Measurements from ENCODE around the gene ANGPTL4.
"Not testable (repeated sequence)": the region's sequence is repeated elsewhere in the genome, so short reads cannot be mapped to it uniquely, and the experiment has no call there.

Gene ANGPTL4

DNA sequence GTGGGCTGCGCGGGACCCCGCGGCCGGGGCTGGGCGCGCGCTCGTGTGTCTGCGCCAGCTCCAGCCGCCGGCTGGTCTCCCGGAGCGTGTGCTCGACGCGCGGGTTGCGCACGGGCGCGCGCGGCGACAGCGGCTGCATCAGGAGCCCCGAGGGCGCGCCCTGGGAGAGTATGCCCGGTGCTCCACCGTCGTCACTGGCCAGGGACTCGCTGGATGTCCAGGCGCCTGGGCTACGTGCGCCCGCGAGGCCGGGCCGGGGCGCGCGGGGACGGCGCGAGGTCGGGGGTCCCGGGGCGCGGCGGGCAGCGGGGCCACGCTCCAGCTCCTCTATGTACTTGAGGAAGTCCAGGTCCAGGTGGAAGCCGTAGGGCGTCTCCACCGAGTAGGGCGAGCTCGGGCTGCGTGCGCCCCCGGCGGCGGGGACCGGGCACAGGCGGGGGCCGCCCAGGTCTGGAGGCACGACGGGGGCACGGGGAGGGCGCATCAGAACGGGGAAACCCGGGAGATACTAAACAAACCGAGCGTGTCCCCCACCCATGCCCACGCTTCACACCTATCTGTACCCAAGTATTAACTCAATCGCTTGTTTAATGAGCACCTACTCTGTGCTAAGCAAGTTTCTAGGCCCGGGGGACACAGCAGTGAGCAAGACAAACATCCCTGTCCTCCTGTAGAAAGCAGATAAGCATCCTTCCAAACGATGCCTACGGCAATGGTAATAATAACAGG is 28.4 kb upstream of the ANGPTL4 start:
- no peaks in the 10 kb centered on the region for H3K9me3 ChIP-seq (ENCODE audit: insufficient read depth, low read depth, low read length)
- no peak overlapping the region for H3K27ac ChIP-seq (ENCODE audit: low read depth, low read length)
- peaks cover 63% of the 10 kb centered on the region for H3K27me3 ChIP-seq (ENCODE audit: insufficient read depth, low read length)
- WGBS = 6% methylated on average over 79 of the region's 79 CpGs
- H3K36me3 ChIP-seq (ENCODE audit: insufficient read depth, low read length) = no peaks in the 10 kb centered on the region
- H3K4me1 ChIP-seq (ENCODE audit: insufficient read depth, low read length) = no peaks in the 10 kb centered on the region
- no peak overlapping the region for H3K9ac ChIP-seq (ENCODE audit: low read depth, low read length)
- H3K4me3 ChIP-seq (ENCODE audit: low read length) = peak overlapping the region; percentile 58

DNA sequence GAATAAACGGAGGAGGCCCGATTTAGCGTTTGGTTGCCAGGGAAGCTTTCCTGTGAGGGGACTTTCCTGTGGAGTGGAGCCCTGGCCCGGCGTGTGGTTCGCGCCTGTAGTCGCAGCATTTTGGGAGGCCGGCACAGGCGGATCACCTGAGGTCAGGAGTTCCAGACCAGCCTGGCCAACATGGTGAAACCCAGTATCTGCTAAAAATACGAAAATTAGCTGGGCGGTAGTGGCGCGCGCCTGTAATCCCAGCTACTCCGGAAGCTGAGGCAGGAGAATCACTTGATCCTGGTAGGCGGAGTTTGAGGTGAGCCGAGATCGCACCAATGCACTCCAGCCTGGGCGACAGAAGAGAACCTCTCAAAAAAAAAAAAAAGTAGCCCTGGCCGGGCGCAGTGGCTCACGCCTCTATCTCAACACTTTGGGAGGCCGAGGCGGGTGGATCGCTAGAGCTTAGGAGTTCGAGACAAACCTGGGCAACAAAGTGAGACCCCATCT is 27.8 kb upstream of the ANGPTL4 start:
- Histone ChIP-seq H3K27me3 (ENCODE audit: insufficient read depth, low read length) (peaks cover 66% of the 10 kb centered on the region), H3K9me3 (ENCODE audit: insufficient read depth, low read depth, low read length) (no peaks in the 10 kb centered on the region), H3K4me3 (ENCODE audit: low read length) (no peak overlapping the region), H3K36me3 (ENCODE audit: insufficient read depth, low read length) (no peaks in the 10 kb centered on the region), H3K9ac (ENCODE audit: low read depth, low read length) (no peak overlapping the region), H3K4me1 (ENCODE audit: insufficient read depth, low read length) (no peaks in the 10 kb centered on the region), H3K27ac (ENCODE audit: low read depth, low read length) (no peak overlapping the region)
- WGBS = 71% methylated on average over 27 of the region's 27 CpGs

DNA sequence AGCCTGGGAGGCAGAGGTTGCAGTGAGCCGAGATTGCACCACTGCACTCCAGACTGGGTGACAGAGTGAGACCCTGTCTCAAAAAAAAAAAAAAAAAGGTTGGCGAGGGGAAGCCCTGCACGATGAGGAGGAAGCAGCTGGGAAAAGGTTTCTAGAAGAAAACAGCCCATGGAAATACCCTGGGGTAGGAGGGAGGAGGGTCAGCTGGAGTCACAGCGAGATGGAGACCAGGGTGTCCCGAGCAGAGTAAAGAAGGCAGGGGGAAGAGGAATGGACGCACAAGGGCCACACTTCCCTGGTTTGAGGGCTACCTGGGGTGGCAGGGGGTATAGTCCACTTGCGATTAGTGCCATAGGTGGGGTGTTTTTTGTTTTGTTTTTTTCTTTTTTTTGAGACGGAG is 27.3 kb upstream of the ANGPTL4 start:
- no peak overlapping the region for H3K4me3 ChIP-seq (ENCODE audit: low read length)
- H3K9me3 ChIP-seq (ENCODE audit: insufficient read depth, low read depth, low read length) = no peaks in the 10 kb centered on the region
- no peak overlapping the region for H3K9ac ChIP-seq (ENCODE audit: low read depth, low read length)
- no peaks in the 10 kb centered on the region for H3K4me1 ChIP-seq (ENCODE audit: insufficient read depth, low read length)
- no peaks in the 10 kb centered on the region for H3K36me3 ChIP-seq (ENCODE audit: insufficient read depth, low read length)
- WGBS = 85% methylated on average over 8 of the region's 8 CpGs
- H3K27ac ChIP-seq (ENCODE audit: low read depth, low read length) = no peak overlapping the region
- H3K27me3 ChIP-seq (ENCODE audit: insufficient read depth, low read length) = peaks cover 63% of the 10 kb centered on the region

DNA sequence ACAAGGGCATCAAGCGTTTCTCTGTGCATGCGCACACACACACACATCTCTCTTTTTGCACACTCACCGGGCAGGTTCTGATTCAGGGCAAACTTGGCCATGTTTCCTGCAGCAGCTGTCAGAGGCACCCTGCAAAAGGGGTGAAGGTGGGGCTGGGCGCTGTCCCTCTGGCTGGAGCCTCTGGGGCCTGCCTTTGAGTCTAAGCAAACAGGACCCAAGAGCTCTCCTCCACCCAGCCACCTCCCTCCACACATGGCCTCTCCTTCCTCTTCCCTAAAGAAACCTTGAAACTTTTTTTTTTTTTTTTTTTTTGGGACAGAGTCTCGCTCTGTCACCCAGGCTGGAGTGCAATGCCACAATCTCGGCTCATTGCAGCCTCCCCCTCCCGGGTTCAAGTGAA is 26.2 kb upstream of the ANGPTL4 start:
- no peak overlapping the region for H3K4me3 ChIP-seq (ENCODE audit: low read length)

DNA sequence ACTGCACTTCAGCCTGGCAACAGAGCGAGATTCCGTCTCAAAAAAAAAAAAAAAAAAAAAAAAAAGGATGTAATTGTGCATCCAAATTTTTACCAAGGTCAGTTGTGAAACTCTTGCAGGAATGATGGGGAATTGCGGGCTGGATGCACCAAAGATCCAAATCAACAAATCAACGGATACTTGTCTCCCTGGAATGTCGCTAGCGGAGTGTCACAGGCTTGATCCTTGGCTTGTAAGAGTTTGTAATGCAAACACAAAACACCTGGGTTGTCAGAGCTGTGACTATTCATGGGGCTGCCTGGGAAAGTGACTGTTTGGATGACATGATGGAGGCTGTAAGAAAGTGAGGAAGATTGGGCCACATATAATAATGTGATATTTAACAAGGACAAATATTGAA is 25.1 kb upstream of the ANGPTL4 start:
- H3K9me3 ChIP-seq (ENCODE audit: insufficient read depth, low read depth, low read length) = no peaks in the 10 kb centered on the region
- H3K27me3 ChIP-seq (ENCODE audit: insufficient read depth, low read length) = peaks cover 60% of the 10 kb centered on the region
- no peaks in the 10 kb centered on the region for H3K4me1 ChIP-seq (ENCODE audit: insufficient read depth, low read length)
- no peak overlapping the region for H3K4me3 ChIP-seq (ENCODE audit: low read length)
- no peak overlapping the region for H3K9ac ChIP-seq (ENCODE audit: low read depth, low read length)
- 65% methylated on average over 4 of the region's 6 CpGs for WGBS
- no peak overlapping the region for H3K27ac ChIP-seq (ENCODE audit: low read depth, low read length)
- H3K36me3 ChIP-seq (ENCODE audit: insufficient read depth, low read length) = no peaks in the 10 kb centered on the region

More for the DNA sequence above, 26.2 kb upstream of the ANGPTL4 start:
- Histone ChIP-seq H3K27me3 (ENCODE audit: insufficient read depth, low read length) (peaks cover 64% of the 10 kb centered on the region), H3K9me3 (ENCODE audit: insufficient read depth, low read depth, low read length) (no peaks in the 10 kb centered on the region), H3K4me1 (ENCODE audit: insufficient read depth, low read length) (no peaks in the 10 kb centered on the region), H3K9ac (ENCODE audit: low read depth, low read length) (no peak overlapping the region), H3K36me3 (ENCODE audit: insufficient read depth, low read length) (no peaks in the 10 kb centered on the region), H3K27ac (ENCODE audit: low read depth, low read length) (no peak overlapping the region)
- 93% methylated on average over 7 of the region's 7 CpGs for WGBS

DNA sequence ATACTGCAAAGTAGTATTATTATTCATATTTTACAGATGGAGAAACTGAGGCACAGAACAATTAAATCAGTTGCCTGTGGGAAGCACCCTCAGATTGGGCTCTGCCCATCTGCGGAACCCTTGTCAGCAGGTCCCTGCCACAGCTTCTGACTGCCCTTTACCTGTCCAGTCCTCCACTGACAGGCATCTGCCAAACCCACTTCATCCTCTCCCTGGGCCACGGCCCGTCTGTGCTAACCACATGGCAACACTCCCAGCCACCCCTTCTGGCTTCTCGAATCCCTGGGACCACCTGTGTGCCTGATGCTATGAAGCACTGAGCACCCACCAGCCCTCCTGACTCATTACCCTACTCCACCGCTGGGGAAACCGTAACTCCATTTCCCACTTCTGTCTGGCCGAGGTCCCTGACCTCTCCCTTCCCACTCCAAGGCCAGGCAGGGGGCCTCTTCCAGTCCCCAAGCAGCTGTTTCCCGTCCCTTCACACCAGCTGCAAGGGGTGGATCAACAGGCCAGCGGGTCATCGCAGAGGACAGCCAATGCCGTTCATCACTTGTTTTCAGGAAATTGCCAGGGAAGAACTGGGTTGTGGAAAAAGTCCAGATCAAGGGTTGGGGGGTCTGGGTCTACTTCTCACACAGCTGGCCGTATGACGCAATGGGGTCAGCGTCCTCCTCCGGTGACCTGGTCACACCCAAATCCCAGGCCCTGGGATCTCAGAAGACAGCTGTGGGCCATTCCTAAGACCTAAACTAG is 23.4 kb upstream of the ANGPTL4 start:
- Histone ChIP-seq H3K9ac (ENCODE audit: low read depth, low read length) (no peak overlapping the region), H3K9me3 (ENCODE audit: insufficient read depth, low read depth, low read length) (no peaks in the 10 kb centered on the region), H3K27ac (ENCODE audit: low read depth, low read length) (no peak overlapping the region), H3K27me3 (ENCODE audit: insufficient read depth, low read length) (peaks cover 50% of the 10 kb centered on the region), H3K4me3 (ENCODE audit: low read length) (no peak overlapping the region), H3K4me1 (ENCODE audit: insufficient read depth, low read length) (no peaks in the 10 kb centered on the region), H3K36me3 (ENCODE audit: insufficient read depth, low read length) (no peaks in the 10 kb centered on the region)
- WGBS = 63% methylated on average over 15 of the region's 15 CpGs

DNA sequence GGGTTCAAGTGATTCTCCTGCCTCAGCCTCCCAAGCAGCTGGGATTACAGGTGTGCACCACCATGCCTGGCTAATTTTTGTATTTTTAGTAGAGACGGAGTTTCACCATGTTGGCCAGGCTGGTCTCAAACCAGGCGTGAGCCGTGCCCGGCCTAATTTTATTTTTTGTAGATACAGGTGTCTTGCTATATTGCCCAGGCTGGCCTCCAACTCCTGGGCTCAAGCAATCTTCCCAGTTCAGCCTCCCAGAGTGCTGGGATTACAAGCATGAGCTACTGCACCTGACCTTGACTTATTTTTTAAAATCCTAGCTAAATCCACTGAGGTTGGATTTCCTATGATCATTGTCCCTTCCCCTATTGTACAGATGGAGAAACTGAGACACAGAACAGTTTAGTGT is 22.5 kb upstream of the ANGPTL4 start:
- not testable (repeated sequence) for H3K9ac ChIP-seq (ENCODE audit: low read depth, low read length); H3K4me1 ChIP-seq (ENCODE audit: insufficient read depth, low read length); H3K36me3 ChIP-seq (ENCODE audit: insufficient read depth, low read length); H3K27ac ChIP-seq (ENCODE audit: low read depth, low read length); H3K4me3 ChIP-seq (ENCODE audit: low read length); H3K9me3 ChIP-seq (ENCODE audit: insufficient read depth, low read depth, low read length)
- WGBS = 87% methylated on average over 4 of the region's 4 CpGs
- peaks cover 40% of the 10 kb centered on the region for H3K27me3 ChIP-seq (ENCODE audit: insufficient read depth, low read length)

DNA sequence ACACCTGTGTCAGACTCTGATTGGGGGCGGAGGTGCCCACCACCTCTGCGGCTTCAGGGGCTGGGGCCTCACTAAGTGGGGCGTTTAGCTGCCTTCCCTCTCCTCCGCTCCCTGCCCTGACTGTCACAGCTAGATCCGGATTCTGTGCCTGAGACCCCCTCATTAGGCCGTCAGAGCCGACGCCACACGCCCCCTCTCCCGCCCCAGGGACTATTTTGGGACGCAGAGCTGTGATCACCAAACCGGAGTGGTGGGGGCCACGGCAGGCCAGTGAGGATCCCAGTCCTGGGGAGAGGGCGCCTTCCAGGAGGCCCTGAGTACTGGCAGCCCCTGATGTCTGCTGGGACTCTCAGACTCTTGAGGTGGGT is 21.7 kb upstream of the ANGPTL4 start:
- no peak overlapping the region for H3K9ac ChIP-seq (ENCODE audit: low read depth, low read length)
- 47% methylated on average over 14 of the region's 14 CpGs for WGBS
- no peaks in the 10 kb centered on the region for H3K4me1 ChIP-seq (ENCODE audit: insufficient read depth, low read length)
- H3K36me3 ChIP-seq (ENCODE audit: insufficient read depth, low read length) = no peaks in the 10 kb centered on the region
- peak overlapping the region; percentile 73; the same call in 1 of the 2 replicates for H3K4me3 ChIP-seq (ENCODE audit: low read length)
- no peak overlapping the region for H3K27ac ChIP-seq (ENCODE audit: low read depth, low read length)
- peaks cover 36% of the 10 kb centered on the region for H3K27me3 ChIP-seq (ENCODE audit: insufficient read depth, low read length)
- no peaks in the 10 kb centered on the region for H3K9me3 ChIP-seq (ENCODE audit: insufficient read depth, low read depth, low read length)

DNA sequence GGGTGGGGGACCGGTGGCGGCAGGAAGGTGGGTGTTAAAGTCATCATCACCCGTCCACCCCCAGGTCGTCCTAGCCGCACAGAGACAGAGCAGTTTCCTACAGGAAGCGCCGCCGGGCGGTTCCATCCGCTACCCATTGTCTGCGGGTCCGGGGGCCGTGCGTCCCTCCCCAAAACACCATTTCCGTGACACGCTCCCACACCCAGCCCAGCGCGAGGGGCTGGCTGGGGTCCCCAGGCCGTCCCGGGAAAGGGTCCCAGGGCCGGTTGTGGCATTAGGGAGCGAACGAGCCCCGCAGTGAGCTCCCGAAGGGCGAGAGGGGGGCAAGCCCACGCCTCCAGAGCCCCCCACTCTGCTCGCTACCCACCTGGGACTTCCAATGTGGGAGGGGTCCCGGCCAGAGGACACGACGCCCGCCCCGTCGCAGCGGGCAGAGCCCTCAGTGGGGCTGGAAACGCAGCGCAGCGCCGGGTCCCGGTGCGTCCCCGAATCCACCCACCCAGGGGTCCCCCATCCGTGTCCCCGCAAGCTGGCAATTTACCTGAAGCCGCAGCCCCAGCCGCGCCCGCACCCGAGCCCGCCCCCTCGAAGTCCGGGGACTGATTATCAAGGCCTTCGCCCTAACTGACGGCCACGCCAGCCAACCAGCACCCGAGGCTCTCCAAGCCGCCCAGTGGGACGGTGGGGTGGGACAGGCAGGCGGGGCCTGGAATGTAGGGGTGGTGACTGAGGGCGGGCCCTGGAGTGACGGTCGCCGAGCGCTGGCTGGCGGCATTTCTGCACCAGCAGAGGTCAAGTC is 21.1 kb upstream of the ANGPTL4 start, which contains the start of gene KANK3:
Gene KANK3, minus strand, starts transcription at position 579 of the 799 bp plus-strand sequence. CDS start 5,434 bp downstream, outside the sequence.
- Histone ChIP-seq H3K4me3 (ENCODE audit: low read length) (peak within 1 kb of the TSS; percentile 73), H3K36me3 (ENCODE audit: insufficient read depth, low read length) (no peaks in the 10 kb centered on the region), H3K9ac (ENCODE audit: low read depth, low read length) (peak within 1 kb of the TSS; percentile 41; the same call in 1 of the 2 replicates), H3K27me3 (ENCODE audit: insufficient read depth, low read length) (peaks cover 33% of the 10 kb centered on the region), H3K9me3 (ENCODE audit: insufficient read depth, low read depth, low read length) (no peaks in the 10 kb centered on the region), H3K4me1 (ENCODE audit: insufficient read depth, low read length) (no peaks in the 10 kb centered on the region), H3K27ac (ENCODE audit: low read depth, low read length) (no peak within 1 kb of the TSS)
- 5% methylated on average over 63 of the region's 65 CpGs for WGBS

DNA sequence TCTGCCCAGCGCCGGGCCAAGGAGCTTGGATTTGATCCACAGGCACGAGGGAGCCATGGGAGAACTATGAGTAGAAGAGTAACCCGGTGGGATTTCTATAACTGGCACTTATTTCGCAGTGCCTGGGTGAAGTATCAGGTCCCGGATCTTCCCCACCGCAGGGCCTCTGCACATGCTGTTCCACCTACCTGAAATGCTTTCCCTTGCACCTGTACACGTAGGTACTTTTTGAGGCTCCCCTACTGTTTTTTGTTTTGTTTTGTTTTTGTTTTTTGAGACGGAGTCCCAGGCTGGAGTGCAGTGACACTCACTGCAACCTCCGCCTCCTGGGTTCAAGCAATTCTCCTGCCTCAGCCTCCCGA is 20.5 kb upstream of the ANGPTL4 start:
- H3K27me3 ChIP-seq (ENCODE audit: insufficient read depth, low read length) = peaks cover 33% of the 10 kb centered on the region
- no peaks in the 10 kb centered on the region for H3K4me1 ChIP-seq (ENCODE audit: insufficient read depth, low read length)
- no peak overlapping the region for H3K27ac ChIP-seq (ENCODE audit: low read depth, low read length)
- 55% methylated on average over 11 of the region's 11 CpGs for WGBS
- no peaks in the 10 kb centered on the region for H3K36me3 ChIP-seq (ENCODE audit: insufficient read depth, low read length)
- no peaks in the 10 kb centered on the region for H3K9me3 ChIP-seq (ENCODE audit: insufficient read depth, low read depth, low read length)
- H3K4me3 ChIP-seq (ENCODE audit: low read length) = 0 out of 2 replicates have a peak overlapping the region, but pooled peaks have one; percentile 73
- no peak overlapping the region for H3K9ac ChIP-seq (ENCODE audit: low read depth, low read length)
